ENCODE measurements around the gene EXOC2.

The EXOC2 gene

GRCh38 chr6:504446-504980 lies 188.4 kb downstream of the EXOC2 start:
- Histone ChIP-seq H3K36me3 (ENCODE audit: insufficient read depth, low read length) (no peaks in the 10 kb centered on the region), H3F3A (ENCODE audit: insufficient read depth, low read length) (no peaks in the 10 kb centered on the region), H3K27me3 (ENCODE audit: insufficient read depth, low read length) (no peaks in the 10 kb centered on the region), H3K9ac (ENCODE audit: low read length) (no peak overlapping the region), H3K4me1 (ENCODE audit: insufficient read depth, low read length, severe bottlenecking) (peaks cover 14% of the 10 kb centered on the region), H4K20me1 (ENCODE audit: insufficient read depth, low read length) (no peaks in the 10 kb centered on the region), H3K9me3 (ENCODE audit: low read length) (no peaks in the 10 kb centered on the region), H3K4me3 (ENCODE audit: low read depth, low read length, poor library complexity, severe bottlenecking) (no peak overlapping the region), H3K79me2 (ENCODE audit: insufficient read depth, low read length) (no peaks in the 10 kb centered on the region), H2AFZ (ENCODE audit: low read length) (no peak overlapping the region), H3K27ac (ENCODE audit: low read depth, low read length, poor library complexity, severe bottlenecking) (no peak overlapping the region), H3K4me2 (ENCODE audit: low read length) (no peak overlapping the region), H3K9me2 (ENCODE audit: low read depth, low read length) (no peaks in the 10 kb centered on the region)
- no peak for TF ChIP-seq EZH2 (IDR thresholded peaks at IDR 0.05; ENCODE audit: borderline replicate concordance, low read length)

DNA sequence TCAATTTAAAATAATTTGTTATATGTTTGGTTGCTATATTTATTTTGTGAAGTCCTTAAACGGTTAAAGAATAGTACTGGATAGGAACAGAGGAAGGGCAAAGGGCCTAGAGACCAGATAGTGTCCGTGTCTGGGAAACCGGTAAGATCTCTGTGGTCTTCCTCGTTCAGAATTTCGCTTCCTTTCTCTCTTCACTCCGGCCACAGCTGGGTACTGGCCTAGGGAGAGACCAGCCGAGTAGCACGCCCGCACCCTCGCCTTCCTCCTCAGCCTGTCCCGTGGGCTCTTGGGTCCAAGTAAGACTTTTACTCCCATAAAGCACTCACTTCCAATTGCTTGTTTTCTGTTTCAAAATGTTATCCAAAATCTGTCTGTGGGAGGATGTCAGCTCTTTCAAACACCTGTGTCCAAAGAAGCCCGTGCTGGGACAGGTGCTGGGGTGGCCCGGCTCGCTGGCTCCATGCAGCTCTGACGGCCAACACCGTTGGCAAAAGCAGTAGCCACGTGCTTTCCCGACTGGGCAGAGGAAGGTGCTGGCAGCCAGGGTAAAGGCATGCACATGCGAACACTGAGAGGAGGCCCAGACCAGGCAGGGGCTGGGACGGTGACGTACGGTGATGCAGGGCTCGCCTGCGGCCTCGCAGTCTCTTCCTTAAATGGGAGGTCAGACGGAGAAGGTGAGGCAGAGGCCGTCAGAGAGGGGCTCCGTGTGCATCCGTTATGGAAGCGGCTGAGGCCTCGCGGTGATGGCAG lies 189.2 kb downstream of the EXOC2 start:
- Histone ChIP-seq H2AFZ (ENCODE audit: low read length) (no peak overlapping the region), H3K9me2 (ENCODE audit: low read depth, low read length) (no peaks in the 10 kb centered on the region), H3K36me3 (ENCODE audit: insufficient read depth, low read length) (no peaks in the 10 kb centered on the region), H3K4me1 (ENCODE audit: insufficient read depth, low read length, severe bottlenecking) (peaks cover 20% of the 10 kb centered on the region), H3K79me2 (ENCODE audit: insufficient read depth, low read length) (no peaks in the 10 kb centered on the region), H3K4me3 (ENCODE audit: low read depth, low read length, poor library complexity, severe bottlenecking) (no peak overlapping the region), H3F3A (ENCODE audit: insufficient read depth, low read length) (no peaks in the 10 kb centered on the region), H3K27ac (ENCODE audit: low read depth, low read length, poor library complexity, severe bottlenecking) (no peak overlapping the region), H3K9ac (ENCODE audit: low read length) (no peak overlapping the region), H3K4me2 (ENCODE audit: low read length) (no peak overlapping the region), H3K9me3 (ENCODE audit: low read length) (no peaks in the 10 kb centered on the region), H3K27me3 (ENCODE audit: insufficient read depth, low read length) (no peaks in the 10 kb centered on the region), H4K20me1 (ENCODE audit: insufficient read depth, low read length) (no peaks in the 10 kb centered on the region)
- TF ChIP-seq EZH2 (IDR thresholded peaks at IDR 0.05; ENCODE audit: borderline replicate concordance, low read length) (no peak), CTCF (IDR thresholded peaks at IDR 0.05; ENCODE audit: low read length) (no peak)

GRCh38 chr6:502761-503160 lies 190.2 kb downstream of the EXOC2 start:
- Histone ChIP-seq H3K4me3 (ENCODE audit: low read depth, low read length, poor library complexity, severe bottlenecking) (no peak overlapping the region), H3K9ac (ENCODE audit: low read length) (no peak overlapping the region), H3K79me2 (ENCODE audit: insufficient read depth, low read length) (no peaks in the 10 kb centered on the region), H3K4me2 (ENCODE audit: low read length) (no peak overlapping the region), H3K27ac (ENCODE audit: low read depth, low read length, poor library complexity, severe bottlenecking) (no peak overlapping the region), H3K9me2 (ENCODE audit: low read depth, low read length) (no peaks in the 10 kb centered on the region), H2AFZ (ENCODE audit: low read length) (no peak overlapping the region), H3K9me3 (ENCODE audit: low read length) (no peaks in the 10 kb centered on the region), H4K20me1 (ENCODE audit: insufficient read depth, low read length) (no peaks in the 10 kb centered on the region), H3K36me3 (ENCODE audit: insufficient read depth, low read length) (no peaks in the 10 kb centered on the region), H3K4me1 (ENCODE audit: insufficient read depth, low read length, severe bottlenecking) (peaks cover 25% of the 10 kb centered on the region), H3K27me3 (ENCODE audit: insufficient read depth, low read length) (no peaks in the 10 kb centered on the region), H3F3A (ENCODE audit: insufficient read depth, low read length) (no peaks in the 10 kb centered on the region)
- TF ChIP-seq EZH2 (IDR thresholded peaks at IDR 0.05; ENCODE audit: borderline replicate concordance, low read length) (no peak), CTCF (IDR thresholded peaks at IDR 0.05; ENCODE audit: low read length) (no peak)

Data from OCI-LY1 (cell line).